ENCODE measurements around the gene DYDC1. TPM values are rescaled to one million over a fixed set of nuclear protein-coding genes. Genes with fewer than 3 reads are reported as not detected.

DYDC1 gene
- total RNA-seq, 2 experiments from 2014 or later, result not detected

DNA sequence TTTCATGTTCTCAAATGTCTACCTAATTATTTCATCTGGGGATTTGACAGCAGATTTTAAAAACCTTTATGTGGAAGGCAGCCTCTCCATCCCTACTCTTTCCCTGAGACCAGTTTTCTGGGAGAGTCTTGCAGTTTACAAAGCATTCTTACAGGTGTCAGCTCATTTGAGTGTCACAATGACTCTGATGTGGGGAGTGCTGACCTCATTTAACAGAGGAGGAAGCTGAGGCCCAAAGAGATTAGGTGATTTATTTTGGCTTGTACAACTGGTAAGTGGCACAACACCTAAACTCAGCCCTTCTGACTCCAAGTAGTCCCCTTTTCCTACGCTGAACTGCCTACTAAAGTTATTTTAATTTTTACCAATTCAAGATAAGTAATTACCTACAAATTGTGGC is 33.8 kb downstream of the DYDC1 start:
- POLR2A ChIA-PET, result no interaction called here
- H3K27me3 ChIP-seq (ENCODE audit: control insufficient read depth in 1 of 2, insufficient read depth in 2 of 2, low read length in 2 of 2), result peaks cover 0 to 5% of the 10 kb centered on the region in 2 experiments
- intact Hi-C loops (cut with DNase I, micrococcal nuclease), result no loop called here
- Mint-ChIP-seq H3K4me3 (no peak overlapping the region), H3K27me3 (no peaks in the 10 kb centered on the region), H3K27ac (no peak overlapping the region), H3K9me3 (no peaks in the 10 kb centered on the region), H3K4me1 (ENCODE audit: low read depth) (no peaks in the 10 kb centered on the region), H3K36me3 (ENCODE audit: low read depth) (no peaks in the 10 kb centered on the region)
- ATAC-seq (ENCODE audit: poor library complexity) (no peak), DNase-seq (no peak)
- TF ChIP-seq, protein P1, sequence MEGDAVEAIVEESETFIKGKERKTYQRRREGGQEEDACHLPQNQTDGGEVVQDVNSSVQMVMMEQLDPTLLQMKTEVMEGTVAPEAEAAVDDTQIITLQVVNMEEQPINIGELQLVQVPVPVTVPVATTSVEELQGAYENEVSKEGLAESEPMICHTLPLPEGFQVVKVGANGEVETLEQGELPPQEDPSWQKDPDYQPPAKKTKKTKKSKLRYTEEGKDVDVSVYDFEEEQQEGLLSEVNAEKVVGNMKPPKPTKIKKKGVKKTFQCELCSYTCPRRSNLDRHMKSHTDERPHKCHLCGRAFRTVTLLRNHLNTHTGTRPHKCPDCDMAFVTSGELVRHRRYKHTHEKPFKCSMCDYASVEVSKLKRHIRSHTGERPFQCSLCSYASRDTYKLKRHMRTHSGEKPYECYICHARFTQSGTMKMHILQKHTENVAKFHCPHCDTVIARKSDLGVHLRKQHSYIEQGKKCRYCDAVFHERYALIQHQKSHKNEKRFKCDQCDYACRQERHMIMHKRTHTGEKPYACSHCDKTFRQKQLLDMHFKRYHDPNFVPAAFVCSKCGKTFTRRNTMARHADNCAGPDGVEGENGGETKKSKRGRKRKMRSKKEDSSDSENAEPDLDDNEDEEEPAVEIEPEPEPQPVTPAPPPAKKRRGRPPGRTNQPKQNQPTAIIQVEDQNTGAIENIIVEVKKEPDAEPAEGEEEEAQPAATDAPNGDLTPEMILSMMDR (IDR thresholded peaks at IDR 0.05), result no peak
- no peaks in the 10 kb centered on the region for H3K4me1 ChIP-seq (ENCODE audit: insufficient read depth, low read length)
- no peak overlapping the region for H3K27ac ChIP-seq (ENCODE audit: low read depth in 1 of 2, low read length in 2 of 2)
- no peak overlapping the region for H3K4me3 ChIP-seq (ENCODE audit: low read length)
- no peaks in the 10 kb centered on the region for H3K9me3 ChIP-seq (ENCODE audit: control insufficient read depth in 1 of 2, insufficient read depth in 1 of 2, low read length in 2 of 2)
- no peaks in the 10 kb centered on the region for H3K36me3 ChIP-seq (ENCODE audit: insufficient read depth, low read length)
- CTCF ChIA-PET, result no interaction called here

DNA sequence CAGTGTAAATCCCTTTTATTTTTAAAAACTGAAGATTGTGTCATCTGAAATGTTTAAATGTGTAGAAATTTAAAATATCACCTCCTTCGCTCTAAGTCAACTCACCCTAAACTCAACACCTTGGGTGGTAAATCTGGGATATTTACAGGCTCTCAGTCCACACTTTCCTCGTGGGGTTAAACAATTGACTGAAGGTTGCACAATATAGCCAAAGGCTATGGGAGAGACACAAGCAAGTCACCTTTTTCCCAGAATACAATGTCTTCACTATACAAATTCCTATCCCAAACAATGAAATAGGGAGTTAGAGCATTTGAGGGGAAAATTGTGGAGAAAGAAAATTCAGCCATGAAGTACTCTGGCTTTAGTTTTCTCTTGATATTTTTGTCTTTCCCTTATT is 34.4 kb downstream of the DYDC1 start:
- no peaks in the 10 kb centered on the region for H3K36me3 ChIP-seq (ENCODE audit: insufficient read depth, low read length)
- intact Hi-C loops (cut with DNase I, micrococcal nuclease), result no loop called here
- H3K27ac ChIP-seq (ENCODE audit: low read depth in 1 of 2, low read length in 2 of 2), result no peak overlapping the region
- DNase-seq, result no peak
- Mint-ChIP-seq H3K27ac (no peak overlapping the region), H3K9me3 (no peaks in the 10 kb centered on the region), H3K27me3 (no peaks in the 10 kb centered on the region), H3K36me3 (ENCODE audit: low read depth) (no peaks in the 10 kb centered on the region), H3K4me1 (ENCODE audit: low read depth) (no peaks in the 10 kb centered on the region), H3K4me3 (no peak overlapping the region)
- POLR2A ChIA-PET, result no interaction called here
- H3K4me1 ChIP-seq (ENCODE audit: insufficient read depth, low read length), result no peaks in the 10 kb centered on the region
- ATAC-seq (ENCODE audit: poor library complexity), result no peak
- no peaks in the 10 kb centered on the region for H3K9me3 ChIP-seq (ENCODE audit: control insufficient read depth in 1 of 2, insufficient read depth in 1 of 2, low read length in 2 of 2)
- CTCF ChIA-PET, result no interaction called here
- TF ChIP-seq, protein P1 (IDR thresholded peaks at IDR 0.05), result no peak
- H3K4me3 ChIP-seq (ENCODE audit: low read length), result no peak overlapping the region
- H3K27me3 ChIP-seq (ENCODE audit: control insufficient read depth in 1 of 2, insufficient read depth in 2 of 2, low read length in 2 of 2), result peaks cover 0 to 2% of the 10 kb centered on the region in 2 experiments

DNA sequence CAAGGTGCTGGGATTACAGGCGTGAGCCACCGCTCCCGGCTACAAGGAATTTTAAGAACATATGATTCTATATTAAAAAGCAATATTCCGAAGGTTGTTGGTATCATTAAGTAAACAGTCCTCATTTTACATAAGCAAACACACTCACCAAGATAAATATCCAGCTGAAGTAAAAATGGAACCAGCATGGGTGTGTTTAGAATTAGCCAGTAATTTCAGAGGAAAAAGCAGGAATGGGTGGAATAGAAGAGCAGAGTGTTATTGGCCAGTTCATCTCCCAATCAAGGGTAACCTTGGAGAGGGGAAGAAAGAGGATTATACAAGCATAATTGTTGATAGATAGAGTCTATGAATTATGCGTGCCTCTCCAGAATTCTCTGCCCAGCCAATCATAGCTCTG is 35.4 kb downstream of the DYDC1 start:
- Mint-ChIP-seq H3K9me3 (no peaks in the 10 kb centered on the region), H3K27me3 (no peaks in the 10 kb centered on the region), H3K4me1 (ENCODE audit: low read depth) (no peaks in the 10 kb centered on the region), H3K36me3 (ENCODE audit: low read depth) (no peaks in the 10 kb centered on the region), H3K27ac (no peak overlapping the region), H3K4me3 (no peak overlapping the region)
- ChIA-PET CTCF (no interaction called here), POLR2A (no interaction called here)
- no peak for DNase-seq
- no peaks in the 10 kb centered on the region for H3K36me3 ChIP-seq (ENCODE audit: insufficient read depth, low read length)
- no peak overlapping the region for H3K27ac ChIP-seq (ENCODE audit: low read depth in 1 of 2, low read length in 2 of 2)
- H3K9me3 ChIP-seq (ENCODE audit: control insufficient read depth in 1 of 2, insufficient read depth in 1 of 2, low read length in 2 of 2), result no peaks in the 10 kb centered on the region
- TF ChIP-seq, protein P1 (IDR thresholded peaks at IDR 0.05), result no peak
- intact Hi-C loops (cut with DNase I, micrococcal nuclease), result no loop called here
- no peaks in the 10 kb centered on the region for H3K4me1 ChIP-seq (ENCODE audit: insufficient read depth, low read length)
- ATAC-seq (ENCODE audit: poor library complexity), result no peak
- peaks cover 0 to 2% of the 10 kb centered on the region in 2 experiments for H3K27me3 ChIP-seq (ENCODE audit: control insufficient read depth in 1 of 2, insufficient read depth in 2 of 2, low read length in 2 of 2)
- H3K4me3 ChIP-seq (ENCODE audit: low read length), result no peak overlapping the region
